HG03139 (cell line): Measurements from ENCODE around the gene OTP.

Experiments used
- ATAC-seq: cut with Tn5 transposase; IDR thresholded peaks from one replicate; pipeline ENCODE4 v1.9.1; 2021; ENCODE audit not compliant: unreplicated experiment

OTP gene

GRCh38 chr5:77640589-77641396, 2.3 kb upstream of the OTP start:
- no peak for ATAC-seq

GRCh38 chr5:77638763-77639671, 504 bp upstream of the OTP start:
- ATAC-seq = no peak

GRCh38 chr5:77637170-77637997, 1.1 kb downstream of the OTP start:
- ATAC-seq = no peak

- no peak for ATAC-seq
Measured at GRCh38 chr5:77636641-77637169, 1.8 kb downstream of the OTP start.

GRCh38 chr5:77635917-77636640, 2.4 kb downstream of the OTP start:
- ATAC-seq = no peak

GRCh38 chr5:77635067-77635916, 3.2 kb downstream of the OTP start:
- ATAC-seq = no peak

- no peak for ATAC-seq
Measured at GRCh38 chr5:77633709-77634108, 4.8 kb downstream of the OTP start.

GRCh38 chr5:77633207-77633675, 5.3 kb downstream of the OTP start:
- no peak for ATAC-seq

GRCh38 chr5:77632526-77633206, 5.8 kb downstream of the OTP start:
- ATAC-seq = no peak

- peak; percentile 88 for ATAC-seq
Measured at GRCh38 chr5:77630114-77630680, 8.3 kb downstream of the OTP start.

- no peak for ATAC-seq
Measured at GRCh38 chr5:77629509-77630113, 8.9 kb downstream of the OTP start.

- no peak for ATAC-seq
Measured at GRCh38 chr5:77628840-77629508, 9.5 kb downstream of the OTP start.

- ATAC-seq = no peak
Measured at GRCh38 chr5:77627869-77628674, 10.4 kb downstream of the OTP start.

- ATAC-seq = no peak
Measured at GRCh38 chr5:77623203-77623740, 15.2 kb downstream of the OTP start.

- ATAC-seq = no peak
Measured at GRCh38 chr5:77621440-77621839, 17.1 kb downstream of the OTP start.

- no peak for ATAC-seq
Measured at GRCh38 chr5:77620405-77620804, 18.1 kb downstream of the OTP start.
